Upper lobe of left lung (tissue), 6 donors: Measurements from ENCODE around the gene ATP9A. TPM values are rescaled to one million over a fixed set of nuclear protein-coding genes. Genes with fewer than 3 reads are reported as not detected.

Experiments used
- ATAC-seq, 2 donors: fragments of 200-7000 bp; cut with Tn5 transposase; one replicate each; pipeline ENCODE4 v1.9.1; 2022; ENCODE audit warnings: mild to moderate bottlenecking in 2 of 2, moderate library complexity in 2 of 2; ENCODE audit not compliant: low FRiP score in 2 of 2
- DNase-seq, 2 donors: peaks; one replicate each; pipeline ENCODE4 v3.0.0-alpha.2; 2019 to 2020
- H3K27ac ChIP-seq, 4 donors: fragments of 200-600 bp; sonication (generic); one replicate each; pipeline ENCODE4 v1.5.1; 2016 to 2019
- H3K27me3 ChIP-seq, 4 donors: fragments of 200-600 bp; sonication (generic); one replicate each; pipeline ENCODE4 v1.5.1; 2017 to 2019
- H3K36me3 ChIP-seq, 4 donors: fragments of 200-600 bp; sonication (generic); one replicate each; pipeline ENCODE4 v1.5.1; 2016 to 2019
- H3K4me1 ChIP-seq, 4 donors: fragments of 200-600 bp; sonication (generic); one replicate each; pipeline ENCODE4 v1.5.1; 2018 to 2019
- H3K4me3 ChIP-seq, 4 donors: fragments of 200-600 bp; sonication (generic); one replicate each; pipeline ENCODE4 v1.5.1; 2017 to 2019; ENCODE audit warnings: mild to moderate bottlenecking in 2 of 4, moderate library complexity in 1 of 4
- H3K9me3 ChIP-seq, 4 donors: fragments of 200-600 bp; sonication (generic); one replicate each; pipeline ENCODE4 v1.5.1; 2018 to 2019
- CTCF ChIP-seq, 6 experiments: fragments of 450-650 bp in 4 of 6; fragments of 200-600 bp in 2 of 6; sonication (generic) in 2 of 6; IDR thresholded peaks; one replicate each; pipeline ENCODE4 v1.5.1; 2016 to 2019; ENCODE audit warnings: antibody characterized with exemption in 6 of 6
- EP300 ChIP-seq, 4 donors: sonication (generic); formaldehyde crosslinking; IDR thresholded peaks; one replicate each; pipeline ENCODE4 v1.5.1; 2017; ENCODE audit warnings: antibody characterized with exemption in 4 of 4, control low read depth in 2 of 4
- POLR2A ChIP-seq, 4 donors: fragments of 450-650 bp; IDR thresholded peaks; one replicate each; pipeline ENCODE4 v1.5.1; 2016 to 2017; ENCODE audit warnings: antibody characterized with exemption in 4 of 4, mild to moderate bottlenecking in 2 of 4
- POLR2AphosphoS5 ChIP-seq, 2 donors: sonication (generic); formaldehyde crosslinking; IDR thresholded peaks; one replicate each; pipeline ENCODE4 v1.5.1; 2017; ENCODE audit warnings: antibody characterized with exemption in 2 of 2
- WGBS, 2 donors: methylation state at CpG; one replicate each; pipeline ENCODE4 v1.1.5; 2017 to 2018; 5-methylcytosine and 5-hydroxymethylcytosine counted together
- total RNA-seq, 6 donors: library from RNA; depleted of rRNA in 4 of 6; stranded (reverse); fragments of >200 nt in 4 of 6; gene quantifications; one replicate each; pipeline versions ENCODE4 v1.1.0 to v1.2.1, GENCODE V29; 2016 to 2021
- donor health status: DM: no; HTN: no; CAD: no; lungs with moderate emphysema.
- donor health status: DM: no; HTN: yes; CAD: no; lungs with severe emphysema.

ATP9A gene
- total RNA-seq, 6 donors from 2014 or later: 15.7 to 31.3 (median 22.8) TPM

- Histone ChIP-seq H3K27me3 (no peaks in the 10 kb centered on the region), H3K4me1 (peaks cover 0 to 6% (median under 1%) of the 10 kb centered on the region in 4 donors), H3K36me3 (peaks cover 0 to 14% (median 0%) of the 10 kb centered on the region in 4 donors), H3K9me3 (no peaks in the 10 kb centered on the region), H3K4me3 (no peak overlapping the region), H3K27ac (no peak overlapping the region)
- no peak for TF ChIP-seq POLR2A (IDR thresholded peaks at IDR 0.05)
- TF ChIP-seq EP300 (IDR thresholded peaks at IDR 0.05): no peak
- TF ChIP-seq POLR2AphosphoS5 (IDR thresholded peaks at IDR 0.05): no peak
- TF ChIP-seq CTCF (IDR thresholded peaks at IDR 0.05): no peak
- ATAC-seq (peak in 1 of 2 donors; percentile 18), DNase-seq (peak in 1 of 2 donors; percentile 44)
- 86 to 95% methylated on average over 2 to 14 of the region's 14 CpGs for WGBS, 2 donors
Observed at GRCh38 chr20:51625105-51625504, 143.1 kb downstream of the ATP9A start.

- peaks cover 0 to 14% (median 0%) of the 10 kb centered on the region in 4 donors for H3K36me3 ChIP-seq
Observed at GRCh38 chr20:51624157-51624731, 143.9 kb downstream of the ATP9A start.

GRCh38 chr20:51623255-51623654 is 144.9 kb downstream of the ATP9A start:
- TF ChIP-seq POLR2A (IDR thresholded peaks at IDR 0.05) (no peak), EP300 (IDR thresholded peaks at IDR 0.05) (no peak), CTCF (IDR thresholded peaks at IDR 0.05) (no peak), POLR2AphosphoS5 (IDR thresholded peaks at IDR 0.05) (no peak)
- Histone ChIP-seq H3K4me3 (no peak overlapping the region), H3K4me1 (no peaks in the 10 kb centered on the region), H3K9me3 (no peaks in the 10 kb centered on the region), H3K27me3 (no peaks in the 10 kb centered on the region), H3K27ac (no peak overlapping the region), H3K36me3 (peaks cover 0 to 18% (median 2%) of the 10 kb centered on the region in 4 donors)
- no peak for ATAC-seq
- DNase-seq: no peak
- 92% methylated on average over 9 of the region's 9 CpGs for WGBS, 2 donors

More at GRCh38 chr20:51624157-51624731, 143.9 kb downstream of the ATP9A start:
- DNase-seq: no peak
- no peaks in the 10 kb centered on the region for H3K9me3 ChIP-seq
- no peak overlapping the region for H3K4me3 ChIP-seq
- ATAC-seq: peak in 1 of 2 donors; percentile 50
- H3K27me3 ChIP-seq: no peaks in the 10 kb centered on the region
- no peaks in the 10 kb centered on the region for H3K4me1 ChIP-seq
- H3K27ac ChIP-seq: no peak overlapping the region
- 69 to 76% methylated on average over 13 to 17 of the region's 17 CpGs for WGBS, 2 donors
- TF ChIP-seq CTCF (IDR thresholded peaks at IDR 0.05): peak in 5 of 6 experiments; percentile 22 to 52 (median 42)
- no peak for TF ChIP-seq POLR2A (IDR thresholded peaks at IDR 0.05)

- Histone ChIP-seq H3K4me1 (no peaks in the 10 kb centered on the region), H3K9me3 (no peaks in the 10 kb centered on the region), H3K27ac (no peak overlapping the region), H3K4me3 (no peak overlapping the region), H3K27me3 (no peaks in the 10 kb centered on the region), H3K36me3 (peaks cover 0 to 20% (median 5%) of the 10 kb centered on the region in 4 donors)
- TF ChIP-seq POLR2A (IDR thresholded peaks at IDR 0.05) (no peak), POLR2AphosphoS5 (IDR thresholded peaks at IDR 0.05) (no peak), EP300 (IDR thresholded peaks at IDR 0.05) (no peak), CTCF (IDR thresholded peaks at IDR 0.05) (no peak)
- ATAC-seq: no peak
- WGBS, 2 donors: 87 to 88% methylated on average over 19 of the region's 19 CpGs
- no peak for DNase-seq
Observed at GRCh38 chr20:51622004-51622874, 146.0 kb downstream of the ATP9A start.
